Measurements from ENCODE around the gene SOWAHC. TPM values are rescaled to one million over a fixed set of nuclear protein-coding genes. Genes with fewer than 3 reads are reported as not detected.

The SOWAHC gene
- total RNA-seq, 1 donor from 2014 or later: 25.5 TPM

- Histone ChIP-seq H3K9me3 (no peaks in the 10 kb centered on the region), H3K36me3 (peaks cover 0 to 5% of the 10 kb centered on the region in 2 donors), H3K27ac (no peak overlapping the region), H3K27me3 (no peaks in the 10 kb centered on the region), H3K4me3 (no peak overlapping the region), H3K4me1 (peaks cover 11% of the 10 kb centered on the region)
- TF ChIP-seq POLR2AphosphoS5 (IDR thresholded peaks at IDR 0.05; ENCODE audit: insufficient read depth in 1 of 2, low read depth in 1 of 2): no peak
- no peak for TF ChIP-seq POLR2A (IDR thresholded peaks at IDR 0.05)
- TF ChIP-seq CTCF (IDR thresholded peaks at IDR 0.05): no peak
- no peak for DNase-seq (ENCODE audit: extremely low spot score in 2 of 2)
- intact Hi-C loops (cut with DNase I): no loop called here
These were observed 23.0 kb upstream of the SOWAHC start for GRCh38 chr2:109591206-109591605.

GRCh38 chr2:109592905-109593304, 21.3 kb upstream of the SOWAHC start:
- Histone ChIP-seq H3K4me3 (no peak overlapping the region), H3K9me3 (no peaks in the 10 kb centered on the region), H3K4me1 (peaks cover 11% of the 10 kb centered on the region), H3K27me3 (no peaks in the 10 kb centered on the region), H3K36me3 (peaks cover 0 to 5% of the 10 kb centered on the region in 2 donors), H3K27ac (no peak overlapping the region)
- DNase-seq (ENCODE audit: extremely low spot score in 2 of 2): no peak
- intact Hi-C loops (cut with DNase I): no loop called here
- TF ChIP-seq POLR2AphosphoS5 (IDR thresholded peaks at IDR 0.05; ENCODE audit: insufficient read depth in 1 of 2, low read depth in 1 of 2) (no peak), CTCF (IDR thresholded peaks at IDR 0.05) (no peak), POLR2A (IDR thresholded peaks at IDR 0.05) (no peak)

GRCh38 chr2:109594246-109594885, 19.8 kb upstream of the SOWAHC start:
- no peaks in the 10 kb centered on the region for H3K27me3 ChIP-seq
- peaks cover 0 to 5% of the 10 kb centered on the region in 2 donors for H3K36me3 ChIP-seq
- H3K4me3 ChIP-seq: no peak overlapping the region
- no peak for DNase-seq (ENCODE audit: extremely low spot score in 2 of 2)
- TF ChIP-seq POLR2AphosphoS5 (IDR thresholded peaks at IDR 0.05; ENCODE audit: insufficient read depth in 1 of 2, low read depth in 1 of 2): no peak
- no peak for TF ChIP-seq CTCF (IDR thresholded peaks at IDR 0.05)
- no peak for TF ChIP-seq POLR2A (IDR thresholded peaks at IDR 0.05)
- H3K27ac ChIP-seq: no peak overlapping the region
- peaks cover 11% of the 10 kb centered on the region for H3K4me1 ChIP-seq
- intact Hi-C loops (cut with DNase I): no loop called here
- no peaks in the 10 kb centered on the region for H3K9me3 ChIP-seq

- Histone ChIP-seq H3K4me3 (no peak overlapping the region), H3K9me3 (no peaks in the 10 kb centered on the region), H3K4me1 (peaks cover 14% of the 10 kb centered on the region), H3K27me3 (no peaks in the 10 kb centered on the region), H3K36me3 (no peaks in the 10 kb centered on the region), H3K27ac (no peak overlapping the region)
- no peak for TF ChIP-seq CTCF (IDR thresholded peaks at IDR 0.05)
- TF ChIP-seq POLR2AphosphoS5 (IDR thresholded peaks at IDR 0.05; ENCODE audit: insufficient read depth in 1 of 2, low read depth in 1 of 2): no peak
- TF ChIP-seq POLR2A (IDR thresholded peaks at IDR 0.05): no peak
- intact Hi-C loops (cut with DNase I): no loop called here
- DNase-seq (ENCODE audit: extremely low spot score in 2 of 2): no peak
These were observed 18.5 kb upstream of the SOWAHC start for GRCh38 chr2:109595644-109596043.

GRCh38 chr2:109597283-109597682, 16.9 kb upstream of the SOWAHC start:
- intact Hi-C loops (cut with DNase I): no loop called here

More at GRCh38 chr2:109597283-109597682, 16.9 kb upstream of the SOWAHC start:
- DNase-seq (ENCODE audit: extremely low spot score in 2 of 2): no peak
- Histone ChIP-seq H3K4me3 (no peak overlapping the region), H3K9me3 (no peaks in the 10 kb centered on the region), H3K36me3 (no peaks in the 10 kb centered on the region), H3K4me1 (peaks cover 24% of the 10 kb centered on the region), H3K27me3 (no peaks in the 10 kb centered on the region), H3K27ac (no peak overlapping the region)
- TF ChIP-seq POLR2A (IDR thresholded peaks at IDR 0.05): no peak
- TF ChIP-seq CTCF (IDR thresholded peaks at IDR 0.05): no peak
- no peak for TF ChIP-seq POLR2AphosphoS5 (IDR thresholded peaks at IDR 0.05; ENCODE audit: insufficient read depth in 1 of 2, low read depth in 1 of 2)
